A172 (cell line): ENCODE results near the gene SYT1. TPM values are rescaled to one million over a fixed set of nuclear protein-coding genes. Genes with fewer than 3 reads are reported as not detected.

ENCODE experiments used
- DNase-seq: peaks from one replicate; pipeline ENCODE4 v3.0.0-alpha.2; 2015; ENCODE audit warnings: low spot score
- total RNA-seq: library from RNA; depleted of rRNA; stranded (reverse); fragments of >200 nt; shearing (Covaris generic); gene quantifications from 2 replicates; pipeline ENCODE4 v1.2.3, GENCODE V29; 2014

The SYT1 gene
- total RNA-seq, 1 experiment from 2014 or later: 7.5 TPM

- DNase-seq: no peak
Observed at GRCh38 chr12:78891646-78892353, 27.2 kb downstream of the SYT1 start.

DNA sequence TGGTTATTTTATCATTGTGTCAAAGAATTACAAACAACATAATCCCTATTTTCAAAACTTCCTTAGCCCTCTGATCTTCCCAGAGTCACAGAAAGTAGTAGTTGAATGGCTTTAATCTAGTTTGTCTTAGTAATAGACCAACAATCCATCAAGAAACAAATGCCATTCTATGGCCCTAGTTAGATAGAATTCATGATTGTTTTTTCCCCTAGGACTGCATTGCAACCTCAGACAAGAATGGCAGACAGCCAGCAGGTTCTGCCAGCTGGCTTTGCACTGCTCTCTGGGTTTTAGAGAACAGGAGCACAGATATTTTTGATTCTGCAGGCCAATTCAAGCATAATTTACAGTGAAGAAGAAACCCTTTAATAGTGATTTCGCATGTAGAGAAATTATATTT, 33.8 kb downstream of the SYT1 start:
- no peak for DNase-seq

DNA sequence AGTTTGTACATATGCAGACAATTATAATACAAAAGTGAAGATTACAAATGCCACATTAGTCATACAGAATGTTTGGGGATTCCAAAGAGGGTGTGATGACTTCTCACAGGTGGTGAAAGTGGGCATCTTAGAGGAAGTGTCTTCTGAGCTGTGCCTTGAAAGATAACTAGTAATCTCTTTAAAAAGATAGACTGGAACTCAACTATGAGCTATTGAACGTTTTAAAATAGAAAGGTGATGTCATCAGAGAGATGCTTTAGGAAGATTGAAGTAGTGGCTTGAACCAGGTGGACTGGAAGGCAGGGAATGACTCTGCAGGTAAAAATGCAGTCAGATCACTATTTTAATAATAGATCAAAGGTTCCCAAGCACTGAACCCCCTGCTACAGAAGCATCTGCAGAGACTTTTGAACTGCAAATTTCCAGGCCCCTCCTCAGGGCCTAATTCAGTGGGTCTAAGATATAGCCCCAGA, 50.3 kb downstream of the SYT1 start:
- peak; percentile 8 for DNase-seq

- DNase-seq: peak; percentile 74
Observed at GRCh38 chr12:78916845-78917480, 52.4 kb downstream of the SYT1 start.

- DNase-seq: no peak
Observed at GRCh38 chr12:78917513-78917912, 52.9 kb downstream of the SYT1 start.

DNA sequence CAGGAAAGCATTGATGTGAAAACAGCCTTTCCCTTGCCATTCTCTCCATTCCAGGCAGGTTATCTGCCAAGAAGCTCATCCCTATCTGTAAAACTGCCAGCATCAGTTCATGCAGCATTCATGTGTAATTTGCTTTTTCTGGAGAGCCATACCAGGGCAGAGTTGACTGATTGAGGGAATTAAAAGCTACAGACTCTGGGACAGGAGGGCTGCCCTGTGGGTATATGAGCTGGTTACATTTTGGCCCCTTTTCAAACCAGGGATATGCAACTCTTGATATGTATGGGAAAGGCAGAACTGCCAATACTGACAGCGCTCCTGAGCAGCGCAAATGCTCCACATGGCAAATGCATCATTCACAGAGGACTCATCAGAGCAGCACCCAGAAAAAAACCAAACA, 53.7 kb downstream of the SYT1 start:
- DNase-seq: no peak

DNA sequence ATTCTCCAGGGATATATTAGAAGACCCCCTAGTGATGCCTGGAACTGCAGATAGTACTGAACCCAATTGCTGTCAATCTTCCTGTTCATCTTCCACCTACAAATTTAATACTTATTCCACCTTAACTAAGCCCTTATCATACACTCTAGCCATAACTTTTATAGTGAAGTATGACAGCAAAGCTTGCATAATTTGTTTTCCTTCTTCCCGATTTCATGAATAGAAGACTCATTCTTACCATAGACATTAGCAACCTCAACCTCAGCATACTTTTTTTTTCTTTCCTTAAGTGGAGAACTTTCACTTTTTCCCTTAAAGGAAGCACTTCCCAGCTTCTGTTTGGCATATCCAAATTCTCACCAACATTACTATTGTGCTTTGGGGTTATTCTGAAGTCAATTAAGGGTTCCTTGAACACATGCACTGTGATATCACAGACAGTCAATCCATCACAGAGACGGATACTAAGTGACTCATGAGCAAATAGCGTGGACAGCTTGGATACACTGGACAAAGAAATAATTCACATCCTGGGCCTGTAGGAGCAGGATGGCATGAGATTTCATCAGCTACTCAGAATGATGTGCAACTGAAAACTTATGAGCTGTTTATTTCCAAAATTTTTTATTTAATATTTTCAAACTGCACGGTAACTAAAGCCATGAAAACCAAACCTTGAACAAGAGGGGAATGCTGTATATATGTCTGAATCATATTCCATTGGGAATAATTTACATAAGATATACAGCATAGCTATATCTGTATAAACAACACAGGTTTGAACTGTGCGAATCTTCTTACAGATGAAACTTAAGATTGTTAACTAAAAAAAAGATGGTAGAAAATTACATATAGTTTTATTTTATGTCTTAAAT, 63.9 kb downstream of the SYT1 start:
- DNase-seq: peak; percentile 88

DNA sequence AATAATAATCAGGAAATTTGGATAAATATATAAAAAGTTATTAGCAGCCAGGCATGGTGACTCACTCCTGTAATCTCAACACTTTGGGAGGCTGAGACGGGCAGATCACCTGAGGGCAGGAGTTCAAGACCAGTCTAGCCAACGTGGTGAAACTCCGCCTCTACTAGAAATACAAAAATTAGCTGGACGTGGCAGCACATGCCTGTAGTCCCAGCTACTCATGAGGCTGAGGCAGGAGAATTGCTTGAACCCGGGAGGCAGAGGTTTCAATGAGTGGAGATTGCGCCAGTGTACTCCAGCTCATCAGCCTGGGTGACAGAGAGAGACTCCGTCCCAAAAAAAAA, 64.5 kb downstream of the SYT1 start:
- peak; percentile 34 for DNase-seq

DNA sequence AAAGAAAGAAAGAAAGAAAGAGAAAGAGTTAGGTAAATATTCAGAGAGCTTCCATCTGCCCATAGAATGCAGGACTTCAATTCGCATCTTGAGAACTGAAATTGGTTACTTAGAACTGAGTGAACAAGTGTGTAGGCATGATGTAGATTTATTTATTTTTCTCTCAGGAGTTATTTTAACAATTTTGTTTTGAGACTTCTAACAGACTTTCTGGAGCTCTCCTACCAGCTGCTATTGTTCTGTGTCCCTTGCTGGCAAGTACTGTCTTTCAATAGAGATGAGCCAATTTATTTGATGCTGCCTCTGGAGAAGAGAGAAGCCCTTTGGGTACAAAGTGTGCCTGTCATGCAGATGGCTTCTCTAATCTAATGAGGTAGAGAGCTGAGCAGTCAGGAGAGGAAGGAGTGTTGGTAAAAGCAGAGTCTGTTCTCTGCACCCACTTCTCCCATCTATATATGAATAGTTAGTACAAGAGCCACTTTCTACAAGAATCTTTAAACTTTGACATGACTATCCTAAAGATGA, 67.0 kb downstream of the SYT1 start:
- no peak for DNase-seq

DNA sequence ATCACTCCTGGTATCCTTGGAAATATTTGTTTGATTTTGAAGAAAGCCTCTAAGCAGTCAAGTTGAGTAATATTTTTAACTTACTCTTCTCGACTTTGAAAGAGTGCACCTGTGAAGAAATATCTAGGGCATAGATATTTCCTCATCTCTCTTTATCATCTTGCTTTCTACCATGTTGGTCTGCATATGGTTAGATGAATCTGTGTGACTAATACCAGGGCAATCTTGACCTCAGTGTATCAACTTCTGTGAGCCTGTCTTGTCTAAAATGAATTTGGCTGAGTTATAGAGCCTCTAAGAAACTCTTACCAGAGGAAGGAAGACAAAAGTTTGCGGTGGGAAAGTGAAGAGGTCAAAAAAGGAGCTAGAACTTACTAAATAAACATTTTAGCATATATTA, 68.4 kb downstream of the SYT1 start:
- DNase-seq: peak; percentile 5

DNA sequence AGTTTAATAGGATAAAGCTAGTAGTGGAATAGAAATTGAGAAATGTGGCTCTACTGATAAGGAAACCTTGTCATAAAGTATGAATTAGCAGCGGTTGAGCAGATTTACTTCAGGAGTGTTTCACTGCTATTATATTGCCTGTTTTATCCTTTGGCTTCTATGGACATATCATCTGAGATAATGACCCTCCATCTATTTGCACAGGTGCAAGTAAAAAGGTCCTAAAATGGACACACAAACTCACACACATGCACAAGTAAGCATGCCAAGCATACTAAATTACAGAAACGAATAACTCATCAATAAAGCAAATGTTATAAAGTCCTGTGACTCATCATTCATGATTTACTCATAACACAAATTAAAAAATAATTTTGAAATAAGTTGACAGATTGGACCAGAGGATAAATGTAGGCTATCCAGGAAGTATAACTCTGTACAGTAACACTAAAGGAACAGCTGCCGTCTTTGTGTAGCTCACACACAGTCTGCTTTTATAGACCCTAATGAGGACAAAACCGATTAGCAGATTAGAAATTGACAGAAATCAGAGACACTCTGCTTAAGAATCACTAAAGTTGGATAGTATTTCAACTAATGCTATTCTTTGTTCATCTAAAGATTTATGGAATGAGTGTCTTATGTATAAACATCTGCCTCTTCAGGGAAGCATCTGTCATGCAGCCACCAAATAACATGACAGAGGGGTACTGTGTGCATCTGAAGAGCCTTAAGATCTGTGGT, 73.9 kb downstream of the SYT1 start:
- DNase-seq: no peak

- DNase-seq: no peak
Observed at GRCh38 chr12:78949532-78949931, 85.0 kb downstream of the SYT1 start.

- DNase-seq: peak; percentile 59
Observed at GRCh38 chr12:78951803-78952551, 87.4 kb downstream of the SYT1 start.

DNA sequence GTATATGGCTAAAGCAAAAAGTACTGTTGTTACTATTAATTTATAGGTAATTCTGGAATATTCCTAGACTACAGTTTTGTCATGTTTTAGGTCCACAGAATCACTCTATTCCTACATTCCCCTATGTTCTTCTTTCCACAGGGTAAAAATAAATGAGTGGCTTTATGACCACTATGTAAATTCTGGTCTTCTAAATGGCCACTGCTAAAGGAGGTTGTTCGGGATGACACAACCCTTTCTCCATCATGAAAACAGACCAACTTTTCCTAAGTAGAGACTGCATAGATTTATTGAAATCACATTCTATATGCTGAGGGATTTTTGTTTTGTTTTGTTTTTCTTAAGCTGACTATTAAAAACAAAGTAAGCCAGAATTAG, 88.0 kb downstream of the SYT1 start:
- DNase-seq: no peak

- no peak for DNase-seq
Observed at GRCh38 chr12:78958941-78959340, 94.4 kb downstream of the SYT1 start.

DNA sequence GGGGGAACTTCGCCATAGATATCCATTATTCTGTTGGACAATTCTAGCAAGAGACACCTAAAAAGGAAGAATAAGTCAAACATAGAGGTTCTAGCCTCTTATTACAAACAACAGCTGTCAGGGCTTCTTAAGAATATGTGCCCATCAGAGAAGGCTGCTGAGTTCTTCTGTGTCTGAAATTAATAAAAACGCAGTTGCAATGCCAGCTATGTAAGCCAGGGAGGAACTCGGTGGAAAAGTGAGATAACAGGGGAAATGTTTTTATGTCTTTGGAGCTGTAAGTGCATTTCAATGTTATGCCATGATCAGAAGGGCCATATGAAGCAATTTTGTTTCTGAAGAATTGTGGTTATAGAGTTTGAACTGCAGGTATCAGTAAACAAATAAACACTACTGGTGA, 95.0 kb downstream of the SYT1 start:
- no peak for DNase-seq

DNA sequence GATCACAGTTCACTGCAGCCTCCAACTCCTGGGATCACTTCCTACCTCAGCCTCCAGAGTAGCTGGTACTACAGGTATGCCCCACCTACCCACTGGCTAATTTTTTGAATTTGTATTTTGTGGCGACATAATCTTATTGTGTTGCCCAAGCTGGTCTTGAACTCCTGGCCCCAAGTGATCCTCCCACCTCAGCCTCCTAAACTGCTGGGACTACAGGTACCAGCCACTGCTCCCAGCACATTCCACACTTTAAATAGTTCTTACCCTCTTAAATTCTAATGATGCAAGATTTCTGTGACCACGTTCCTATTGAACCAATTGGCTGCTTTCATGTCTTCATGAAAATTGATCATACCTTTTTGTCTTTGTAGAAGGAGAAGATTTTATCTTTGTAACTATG, 96.6 kb downstream of the SYT1 start:
- no peak for DNase-seq

DNA sequence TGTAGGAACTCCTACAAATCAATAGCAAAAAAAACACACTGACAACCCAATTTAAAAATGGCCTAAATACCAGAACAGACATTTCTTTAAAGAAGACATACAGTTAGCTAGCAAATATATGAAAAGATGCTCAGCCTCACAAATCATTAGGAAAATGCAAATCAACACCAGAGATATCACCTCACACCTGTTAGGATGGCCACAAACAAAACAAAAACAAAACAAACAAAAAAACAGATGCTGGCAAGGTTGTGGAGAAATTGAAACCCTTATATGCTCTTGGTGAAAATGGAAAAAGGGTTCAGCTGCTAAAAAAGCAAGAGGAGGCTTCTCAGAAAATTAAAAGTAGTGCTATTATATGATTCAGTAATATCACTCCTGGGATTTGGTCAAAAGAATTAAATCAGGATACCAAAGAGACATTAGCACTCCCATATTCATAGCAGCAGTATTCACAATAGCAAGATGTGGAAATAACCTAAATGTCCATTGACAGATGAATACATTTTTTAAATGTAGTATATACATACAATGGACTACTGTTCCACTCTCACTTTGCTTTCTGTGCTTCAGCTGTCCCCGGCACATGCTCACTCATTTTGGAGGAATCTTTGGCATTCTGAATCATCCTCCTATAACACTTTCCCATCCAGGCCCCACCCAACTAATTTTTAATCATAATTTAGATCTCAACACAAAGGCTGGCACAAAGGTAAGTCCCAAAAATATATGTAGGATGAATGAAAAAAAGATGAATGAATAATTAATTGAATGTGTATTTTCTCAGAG, 99.1 kb downstream of the SYT1 start:
- DNase-seq: peak; percentile 43

DNA sequence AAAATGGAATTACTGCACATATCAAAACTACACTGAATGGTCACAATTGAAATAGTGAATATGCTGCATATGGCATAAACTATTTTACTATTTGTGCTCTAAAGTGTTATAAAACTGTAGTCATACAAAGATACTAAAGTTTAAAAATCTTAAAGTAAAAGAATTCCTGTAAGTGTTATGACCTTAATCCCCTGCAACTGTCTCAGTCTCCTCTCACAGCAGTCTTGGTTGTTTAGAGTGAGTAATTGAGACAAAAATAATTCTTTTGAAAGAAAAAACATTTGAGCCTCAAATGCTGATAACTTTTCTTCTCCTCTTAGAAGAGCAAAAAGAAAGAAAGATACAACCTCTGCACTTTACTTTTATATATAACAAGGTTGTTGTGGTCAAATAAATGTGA, 99.9 kb downstream of the SYT1 start:
- DNase-seq: no peak

- no peak for DNase-seq
Observed at GRCh38 chr12:78966062-78966461, 101.5 kb downstream of the SYT1 start.
